Activated CD4-positive, alpha-beta T cell treated with anti-CD3 and anti-CD28 coated beads, Interleukin-2, amount 50 U/mL, for 16 hours (primary cell): ENCODE measurements around the gene POFUT1.

Experiments
- DNase-seq: peaks from one replicate; pipeline ENCODE4 v3.0.0-alpha.2; 2020

POFUT1 gene

DNA sequence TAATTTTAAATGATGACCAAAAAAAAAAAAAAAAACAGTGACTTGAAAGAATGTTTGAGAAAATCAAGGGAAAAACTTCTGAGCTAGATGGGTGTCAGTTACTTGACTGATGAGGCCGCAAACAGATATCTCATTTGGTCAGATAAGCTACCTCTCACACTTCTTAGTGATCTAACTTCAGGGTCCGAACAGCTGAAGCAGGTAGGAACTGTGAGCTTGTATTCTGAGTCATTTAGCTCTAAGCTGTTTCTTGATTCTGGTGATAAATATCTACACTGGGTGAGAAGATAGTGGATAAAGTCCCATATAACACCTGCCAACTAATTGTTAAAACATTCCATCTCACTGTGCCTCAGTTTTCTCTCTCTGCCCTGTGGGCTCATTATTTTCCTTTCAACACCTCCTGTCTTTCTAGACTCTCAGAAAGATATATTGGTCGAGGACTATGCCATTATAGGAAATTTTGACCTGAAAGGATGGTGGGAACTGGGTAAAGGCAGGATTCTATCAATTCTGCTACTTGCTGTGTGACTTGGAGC, 77.5 kb downstream of the POFUT1 start:
- peak; percentile 79 for DNase-seq

DNA sequence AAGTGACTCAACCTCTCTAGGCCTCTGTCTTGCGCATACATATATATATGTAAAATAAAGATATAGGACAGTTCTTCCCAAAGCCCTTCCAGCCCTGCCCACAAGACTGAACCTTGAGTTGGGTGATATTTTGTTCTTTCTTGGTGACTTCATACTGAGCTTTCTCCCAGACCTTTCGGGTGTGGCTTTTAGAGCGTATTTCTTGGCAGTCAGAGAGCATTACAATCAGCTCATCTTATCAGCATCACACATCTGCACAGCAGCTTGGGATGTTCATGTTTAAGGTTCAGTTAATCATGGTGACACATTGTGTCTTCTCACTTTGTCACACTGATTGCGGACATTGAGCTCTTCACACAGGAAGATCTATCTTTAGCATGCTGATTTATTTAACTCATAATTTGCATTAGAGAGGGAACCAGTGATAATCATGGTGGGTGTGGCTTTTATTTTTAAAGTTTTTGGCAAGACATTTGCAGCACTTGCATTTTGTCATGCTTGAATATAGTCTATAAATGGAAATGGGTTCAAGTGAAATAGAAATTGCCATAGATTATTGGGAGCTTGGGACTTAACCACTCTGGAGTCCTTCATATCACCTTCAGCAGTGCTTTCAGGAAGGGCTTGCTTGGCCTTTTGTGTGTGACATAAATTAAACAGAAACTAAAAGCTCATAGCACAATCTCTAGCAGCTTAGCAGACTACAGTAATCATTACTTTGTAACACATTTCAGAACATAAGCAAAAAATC, 78.1 kb downstream of the POFUT1 start:
- peak; percentile 91 for DNase-seq

DNA sequence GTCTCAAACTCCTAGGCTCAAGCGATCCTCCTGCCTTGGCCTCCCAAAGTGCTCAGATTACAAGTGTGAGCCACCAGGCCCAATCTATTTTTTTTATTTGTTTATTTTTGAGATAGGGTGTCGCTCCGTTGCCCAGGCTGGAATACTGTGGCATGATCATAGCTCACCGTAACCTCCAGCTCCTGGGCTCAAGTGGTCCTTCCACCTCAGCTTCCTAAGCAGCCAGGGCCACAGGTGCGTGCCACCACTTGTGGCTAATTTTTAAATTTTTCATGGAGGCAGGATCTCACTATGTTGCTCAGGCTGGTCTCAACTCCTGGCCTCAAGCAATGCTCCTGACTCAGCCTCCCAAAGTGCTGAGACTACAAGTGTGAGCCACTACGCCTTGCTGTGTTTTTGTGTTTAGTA, 79.6 kb downstream of the POFUT1 start:
- DNase-seq, result no peak
